A549 treated with CpdA at 1 μM for 4 hours (cell line): Measurements from ENCODE around the gene TFF1. TPM values are rescaled to one million over a fixed set of nuclear protein-coding genes. Genes with fewer than 3 reads are reported as not detected.

Experiments
- total RNA-seq: library from RNA; stranded (reverse); fragments of 200-300 nt; extraction: Qiagen RNA extraction; gene quantifications from 5 replicates; pipeline ENCODE4 v1.2.3, GENCODE V29; 2022; ENCODE audit warnings: low read depth

Gene TFF1
- total RNA-seq: 25.6 to 32.2 TPM (median 29.4 TPM) in 5 replicates

GRCh38 chr21:42366292-42367010 is at the start of gene TFF1:
Gene TFF1 (minus strand): TSS chr21:42366535. CDS start chr21:42366495, 40 bp downstream.

GRCh38 chr21:42403611-42404231 is 37.4 kb upstream of the TFF1 start, which contains the start of gene UBASH3A:
Gene UBASH3A (plus strand): TSS chr21:42403902. CDS start chr21:42403946, 44 bp downstream.

GRCh38 chr21:42395905-42396651 is 29.7 kb upstream of the TFF1 start, which contains the start of gene TMPRSS3:
Gene TMPRSS3 (minus strand): TSS chr21:42396052. CDS start chr21:42395417, 635 bp downstream.

GRCh38 chr21:42350927-42351426 is 15.4 kb downstream of the TFF1 start, which contains the start of gene TFF2:
Gene TFF2 (minus strand): TSS chr21:42350994. CDS start chr21:42350957, 37 bp downstream.

GRCh38 chr21:42315296-42315891 is 50.9 kb downstream of the TFF1 start, which contains the start of gene TFF3:
Gene TFF3 (minus strand): TSS chr21:42315409. CDS start chr21:42315374, 35 bp downstream.

Other genes with a start within 250 kb of the TFF1 start
- gene ABCG1, start 147.4 kb downstream of the TFF1 start, total RNA-seq: 1.8 to 2.9 TPM (median 2.0 TPM) in 5 replicates
- not detected in 5 replicates for gene TFF3, start 51.1 kb downstream of the TFF1 start, total RNA-seq
- gene TFF2, start 15.5 kb downstream of the TFF1 start, total RNA-seq: 0.10 TPM in 1 of 5 replicates, not detected in the others
- 0.09 to 0.52 TPM (median 0.37 TPM) in 4 of 5 replicates, not detected in the other for gene TMPRSS3, start 29.5 kb upstream of the TFF1 start, total RNA-seq
- 0.10 to 0.26 TPM (median 0.14 TPM) in 5 replicates for gene UBASH3A, start 37.4 kb upstream of the TFF1 start, total RNA-seq
- 0.51 to 0.98 TPM (median 0.65 TPM) in 5 replicates for gene RSPH1, start 129.7 kb upstream of the TFF1 start, total RNA-seq
- 2.5 to 5.7 TPM (median 4.8 TPM) in 5 replicates for gene SLC37A1, start 147.3 kb upstream of the TFF1 start, total RNA-seq